C4-2B (cell line): Measurements from ENCODE around the gene DNM3.

Source experiments
- CTCF ChIP-seq: fragments of 450-650 bp; conservative IDR thresholded peaks from 2 replicates; pipeline ENCODE4 v1.5.1; 2017; ENCODE audit warnings: mild to moderate bottlenecking
- ZFX ChIP-seq: fragments of 450-650 bp; IDR thresholded peaks from 2 replicates; pipeline ENCODE4 v1.6.1; 2017

DNA sequence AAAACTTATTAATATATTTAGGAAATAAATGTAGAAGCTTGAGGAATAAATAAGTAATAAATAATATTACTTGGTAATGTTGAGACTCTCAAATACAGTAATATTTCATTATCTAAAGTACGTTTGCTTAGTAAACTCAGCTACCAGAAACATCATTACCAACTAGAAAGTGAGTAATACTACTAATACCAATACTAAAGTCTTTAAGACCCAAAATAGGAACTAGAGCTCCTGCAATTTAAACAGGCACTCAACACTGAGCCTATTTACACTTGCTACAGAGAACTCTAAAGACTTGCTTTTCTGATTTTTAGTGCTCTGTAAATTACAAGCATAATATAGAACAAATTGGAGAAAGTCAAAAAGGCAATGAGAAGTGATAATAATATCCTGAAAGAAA lies 565.7 kb downstream of the DNM3 start:
- TF ChIP-seq CTCF (no peak), ZFX (no peak)
